GM12891 (cell line): ENCODE results near the gene ACSL5.

ENCODE experiments used
- PAX5 ChIP-seq: IDR thresholded peaks from 2 replicates; pipeline ENCODE4 v1.6.1; 2011; ENCODE audit warnings: low read length, moderate library complexity, mild to moderate bottlenecking; ENCODE audit not compliant: insufficient read depth, severe bottlenecking
- POLR2A ChIP-seq: IDR thresholded peaks from 2 replicates; pipeline ENCODE4 v1.6.1; 2011; ENCODE audit warnings: low read depth, low read length, control low read depth
- POLR2AphosphoS5 ChIP-seq: IDR thresholded peaks from 2 replicates; pipeline ENCODE4 v1.6.1; 2011; ENCODE audit warnings: low read depth, low read length, control low read depth
- SPI1 ChIP-seq: IDR thresholded peaks from 2 replicates; pipeline ENCODE4 v1.6.1; 2011; ENCODE audit warnings: low read depth, low read length, control low read depth
- TAF1 ChIP-seq: IDR thresholded peaks from 2 replicates; pipeline ENCODE4 v1.6.1; 2011; ENCODE audit warnings: low read depth, low read length, control low read depth

DNA sequence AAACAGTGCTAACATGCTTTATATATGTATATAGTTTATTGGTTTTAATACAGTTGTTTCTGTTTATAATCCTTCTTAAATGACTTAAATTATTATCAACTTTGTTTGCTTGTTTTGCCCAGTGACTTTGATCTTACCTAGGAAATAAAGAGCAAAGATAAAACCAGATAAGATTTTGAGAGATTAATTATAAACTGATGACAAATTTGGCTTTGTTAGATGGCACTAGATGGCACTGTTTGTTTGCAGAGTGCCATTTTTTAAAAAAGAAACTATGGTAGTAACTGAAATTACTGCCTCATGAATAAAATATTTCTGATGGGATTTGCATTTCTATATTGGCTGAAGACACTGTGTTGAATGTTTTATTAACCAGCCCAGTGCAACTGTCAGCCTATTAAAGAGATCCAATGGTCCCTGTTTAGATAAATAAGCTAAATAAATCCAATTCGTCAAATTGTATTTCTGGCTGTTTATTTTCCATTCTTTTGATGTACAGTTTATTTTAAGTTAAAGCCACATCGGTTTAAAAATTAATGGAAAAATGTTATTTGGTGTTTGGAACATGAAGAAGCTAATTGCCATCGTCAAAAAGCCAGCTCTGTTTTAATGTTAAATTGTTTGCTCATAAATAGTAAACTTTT, 101.8 kb downstream of the ACSL5 start:
- TF ChIP-seq POLR2A (no peak), TAF1 (no peak), POLR2AphosphoS5 (no peak), PAX5 (no peak), SPI1 (no peak)
